GM19455 (cell line): ENCODE measurements around the gene RNF25.
A peak's percentile ranks its signal among the peaks of the same experiment; 100 is the strongest.
"Not testable (repeated sequence)": the region's sequence is repeated elsewhere in the genome, so short reads cannot be mapped to it uniquely, and the experiment has no call there.

Source experiments
- ATAC-seq: cut with Tn5 transposase; IDR thresholded peaks from one replicate; pipeline ENCODE4 v1.9.1; 2021; ENCODE audit not compliant: unreplicated experiment

Gene RNF25

DNA sequence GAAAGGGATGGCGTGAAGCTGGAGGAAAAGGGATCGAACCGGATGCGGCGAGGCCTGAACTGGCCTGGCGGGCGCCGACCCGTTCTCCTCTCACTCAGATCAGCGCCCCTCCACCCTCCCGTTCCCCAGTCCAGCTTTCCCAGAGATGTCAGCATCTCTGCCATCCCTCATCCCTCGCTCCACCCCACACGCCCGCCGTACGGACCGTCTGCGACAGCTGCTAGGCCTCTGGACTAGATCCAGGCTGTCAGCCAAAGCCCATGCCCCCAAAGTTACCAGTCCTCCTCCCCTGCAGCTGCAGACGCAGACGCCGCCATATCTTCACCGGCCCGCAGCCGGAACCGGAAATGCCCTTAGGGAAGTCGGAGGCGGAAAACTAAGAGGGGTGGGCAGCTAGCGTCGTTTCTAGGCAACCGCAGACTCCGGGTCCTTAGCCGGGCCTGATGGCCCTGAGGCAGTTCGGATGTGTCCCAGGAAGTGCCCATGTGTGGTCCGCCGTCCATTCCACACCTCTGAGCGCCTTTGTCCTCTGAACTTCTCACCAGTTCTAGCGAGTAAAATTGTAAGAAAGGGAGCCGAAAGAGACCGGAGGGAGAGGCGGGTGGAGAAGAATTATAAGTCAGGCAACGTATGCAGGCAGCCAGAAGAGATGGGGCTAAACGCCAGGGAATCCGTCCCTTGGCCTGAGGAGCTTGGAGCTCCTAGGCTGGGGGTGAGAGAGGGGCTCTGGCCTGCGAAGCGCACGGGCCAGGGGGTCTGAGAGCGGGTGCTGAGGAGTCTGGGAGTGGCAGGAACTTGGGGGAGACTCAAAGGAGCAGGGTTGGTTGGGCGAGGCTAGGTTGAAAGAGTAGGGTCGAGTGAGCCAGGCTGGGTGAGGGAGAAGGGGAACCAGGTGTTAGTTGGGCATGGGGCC, at the start of gene RNF25, which contains the start of gene STK36:
Gene RNF25, minus strand, starts transcription at position 349 of the 913 bp plus-strand sequence. Its CDS starts 32 bp downstream, at position 317.
Gene STK36, plus strand, starts transcription at position 433 of the 913 bp plus-strand sequence. CDS start 744 bp downstream, outside the sequence.
- ATAC-seq, result peak; percentile 99

- ATAC-seq, result no peak
These were observed 49.7 kb upstream of the RNF25 start for GRCh38 chr2:218721488-218721887.

DNA sequence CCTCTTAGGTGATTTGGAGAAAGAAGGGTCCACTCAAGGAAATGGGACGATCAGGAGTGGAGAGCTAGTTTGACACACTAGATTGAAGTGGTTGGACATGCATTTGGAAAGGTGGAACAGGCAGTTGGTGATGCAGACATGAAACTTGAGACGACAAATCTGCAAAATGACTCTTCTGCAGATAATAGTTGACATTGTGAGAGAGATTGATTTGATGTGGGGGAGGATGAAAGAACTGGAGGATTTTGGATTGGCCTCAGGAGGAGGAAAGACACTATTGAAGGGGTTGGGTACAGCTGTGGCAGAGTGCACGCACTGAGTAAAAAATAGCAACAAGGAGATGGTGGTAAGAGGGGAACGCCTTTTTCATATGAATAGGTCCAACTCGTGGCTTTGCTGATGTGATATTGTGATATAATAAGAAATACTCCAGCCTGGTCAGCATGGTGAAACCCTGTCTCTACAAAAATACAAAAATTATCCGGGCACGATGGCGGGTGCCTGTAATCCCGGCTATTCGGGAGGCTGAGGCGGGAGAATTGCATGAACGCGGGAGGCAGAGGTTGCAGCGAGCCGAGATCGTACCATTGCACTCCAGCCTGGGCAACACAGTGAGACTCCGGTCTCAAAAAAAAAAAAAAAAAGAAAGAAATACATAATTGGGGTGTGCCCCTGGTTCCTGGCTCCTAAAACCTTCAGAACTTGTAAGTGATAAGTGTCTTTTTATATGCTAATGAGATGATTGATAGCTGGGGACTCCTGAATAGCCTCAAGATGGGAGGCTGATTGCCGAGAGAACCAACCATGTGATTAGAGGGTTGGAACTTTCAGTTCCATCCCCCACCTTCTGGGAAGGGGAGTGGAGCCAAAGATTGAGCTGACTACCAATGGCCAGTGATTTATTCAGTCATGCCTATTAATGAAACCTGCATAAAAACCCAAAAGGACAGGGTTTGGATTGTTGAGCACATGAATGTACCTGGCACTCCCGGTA, 48.5 kb upstream of the RNF25 start:
- ATAC-seq, result no peak

DNA sequence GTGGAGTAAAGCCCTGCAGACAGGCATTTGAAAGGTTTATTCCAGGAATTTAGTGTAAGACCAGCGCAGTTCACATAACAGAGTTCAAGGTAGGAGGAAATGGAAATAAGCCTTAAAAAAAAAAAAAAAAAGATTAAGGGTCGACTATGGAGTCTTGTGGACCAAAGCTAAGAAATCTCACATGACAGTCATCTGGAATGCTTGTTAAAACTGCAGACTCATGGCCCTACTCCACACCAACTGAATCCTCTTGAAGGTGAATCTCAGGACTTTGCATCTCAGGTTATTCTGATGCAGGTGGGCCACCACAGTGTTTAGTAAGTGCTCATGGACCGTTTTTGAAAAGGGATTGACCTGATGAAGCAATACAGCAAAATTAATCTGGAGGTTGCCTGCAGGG, 47.7 kb upstream of the RNF25 start:
- ATAC-seq, result no peak

DNA sequence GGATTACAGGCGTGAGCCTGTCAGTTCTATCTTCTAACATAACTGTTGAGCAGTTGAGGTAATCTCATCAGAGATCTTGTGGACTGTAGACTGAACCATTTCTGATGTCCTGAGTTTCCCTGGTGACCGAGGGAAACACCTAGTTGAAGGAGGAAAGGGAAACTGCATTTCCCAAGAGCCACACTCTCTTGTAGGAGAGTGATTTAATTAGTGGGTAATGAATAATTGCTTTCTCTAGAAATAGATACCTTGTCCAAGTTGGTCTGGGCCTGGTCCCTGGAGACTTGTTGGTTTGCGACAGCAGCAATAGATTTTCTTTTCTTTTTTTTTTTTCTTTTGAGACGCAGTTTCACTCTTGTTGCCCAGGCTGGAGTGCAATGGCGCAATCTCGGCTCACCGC, 46.3 kb upstream of the RNF25 start:
- ATAC-seq, result no peak

GRCh38 chr2:218717262-218717661, 45.5 kb upstream of the RNF25 start:
- no peak for ATAC-seq

DNA sequence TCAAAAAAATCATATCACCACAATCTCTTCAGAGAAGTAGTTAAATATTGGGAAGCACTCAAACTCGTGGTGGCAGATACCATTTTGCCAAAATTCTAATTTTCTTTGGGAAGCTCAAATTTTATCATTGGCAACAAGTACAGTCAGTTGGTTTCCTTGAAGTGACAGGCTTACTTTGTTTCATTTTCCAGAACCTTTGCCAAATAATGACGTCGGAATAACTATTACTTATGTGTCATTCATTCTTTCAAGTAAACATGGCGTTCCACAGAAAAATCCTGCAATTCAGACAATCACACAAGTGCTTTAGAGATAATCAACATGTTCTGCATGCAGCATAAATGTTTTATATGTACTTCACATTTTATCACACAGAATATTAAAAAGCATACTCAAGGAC, 44.3 kb upstream of the RNF25 start:
- ATAC-seq, result no peak

- no peak for ATAC-seq
These were observed 42.1 kb upstream of the RNF25 start for GRCh38 chr2:218713922-218714321.

DNA sequence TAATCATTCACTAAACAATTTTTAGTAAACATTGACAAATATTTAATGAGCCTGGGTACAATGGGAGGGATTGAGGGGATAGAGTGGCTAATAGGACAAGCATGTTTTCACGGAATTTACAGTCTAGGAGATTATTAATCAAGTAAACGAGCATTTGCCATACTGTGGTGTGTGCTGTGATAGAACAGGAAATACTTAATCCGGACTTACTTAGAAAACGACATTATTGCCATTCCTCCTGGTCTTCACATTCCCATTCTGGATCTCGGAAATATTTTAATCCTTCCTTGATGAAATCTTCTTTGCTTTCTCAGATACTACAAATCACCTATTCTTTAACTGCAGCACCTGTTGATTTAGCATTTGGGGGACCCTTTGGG, 39.7 kb upstream of the RNF25 start:
- no peak for ATAC-seq

DNA sequence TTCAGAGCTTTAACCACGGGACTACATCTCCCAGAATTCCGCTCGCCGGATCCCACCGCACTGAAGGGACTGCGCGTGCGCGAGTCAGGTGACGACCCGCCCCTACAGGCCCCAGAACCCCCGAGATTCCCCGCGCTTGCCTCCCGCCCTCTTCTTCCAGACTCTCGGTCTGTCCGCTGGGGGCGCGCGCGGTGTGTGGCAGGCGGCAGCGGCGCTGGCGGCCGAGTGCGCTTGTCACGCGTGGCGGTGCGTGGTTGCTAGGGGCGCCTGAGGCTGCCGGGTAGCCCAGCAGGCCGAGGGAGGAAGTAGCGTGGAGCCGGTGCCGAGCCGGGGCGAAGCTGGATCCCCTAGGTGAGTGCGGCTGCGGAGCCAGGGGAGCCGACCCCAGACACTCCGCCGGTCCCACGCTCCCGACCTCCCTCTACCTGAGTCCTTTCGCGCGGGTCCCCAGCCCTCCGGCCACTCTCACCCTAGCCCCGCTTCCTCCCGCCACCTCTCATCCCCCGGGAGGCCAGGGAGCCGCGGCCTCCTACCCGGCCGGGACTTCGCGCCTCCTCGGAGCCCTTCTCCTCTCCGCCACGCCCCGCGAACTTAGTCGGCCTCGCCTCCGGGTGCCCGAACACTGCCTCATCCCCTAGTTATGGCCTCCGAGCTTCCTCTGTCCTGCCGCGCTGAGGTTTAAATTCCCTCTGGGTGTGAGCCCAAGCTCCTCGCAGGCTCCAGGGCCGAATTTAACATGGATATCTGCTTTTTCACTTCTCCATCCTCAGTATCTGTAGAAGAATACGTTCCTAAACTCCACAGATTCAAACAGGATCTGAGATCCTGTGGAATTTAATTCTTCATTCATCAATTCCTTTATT, 39.1 kb upstream of the RNF25 start, which contains the start of gene TTLL4:
Gene TTLL4, plus strand, starts transcription at position 149 of the 863 bp plus-strand sequence. CDS start 26,842 bp downstream, outside the sequence.
- peak; percentile 88 for ATAC-seq

DNA sequence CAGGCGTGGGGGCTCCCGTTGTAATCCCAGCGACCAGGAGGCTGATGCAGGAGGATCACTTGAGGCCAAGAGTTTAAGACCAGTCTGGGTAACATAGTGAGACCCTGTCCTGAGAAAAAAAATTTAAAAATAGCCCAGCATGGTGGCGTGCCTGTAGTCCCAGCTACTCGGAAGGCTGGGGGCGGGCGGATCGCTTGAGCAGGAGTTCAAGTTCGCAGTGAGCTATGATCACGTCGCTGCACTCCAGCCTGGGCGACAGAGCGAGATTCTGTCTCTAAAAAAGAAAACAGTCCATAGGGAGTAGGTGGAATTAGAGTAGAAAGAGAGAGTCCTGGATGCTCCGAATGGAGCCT, 38.5 kb upstream of the RNF25 start:
- no peak for ATAC-seq

DNA sequence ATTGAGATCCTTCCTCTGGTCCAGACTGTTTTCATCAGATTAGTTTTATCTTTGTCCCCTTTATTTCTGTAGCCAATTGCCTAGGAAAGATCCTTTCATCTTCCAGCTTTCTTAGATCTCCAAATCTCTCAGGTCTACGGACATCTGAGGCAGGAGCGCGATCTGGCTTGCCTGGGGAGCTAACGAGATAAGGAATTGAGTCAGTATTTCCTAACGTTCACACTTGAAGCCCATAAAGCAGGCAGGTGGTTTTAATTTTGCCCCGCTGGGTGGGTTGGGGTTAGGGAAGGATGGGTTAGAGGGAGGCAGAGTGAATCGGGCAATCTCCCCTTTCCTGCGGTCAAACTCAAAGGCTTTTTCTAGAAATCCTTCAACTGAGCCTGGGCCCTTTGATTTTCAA, 38.1 kb upstream of the RNF25 start:
- no peak for ATAC-seq

DNA sequence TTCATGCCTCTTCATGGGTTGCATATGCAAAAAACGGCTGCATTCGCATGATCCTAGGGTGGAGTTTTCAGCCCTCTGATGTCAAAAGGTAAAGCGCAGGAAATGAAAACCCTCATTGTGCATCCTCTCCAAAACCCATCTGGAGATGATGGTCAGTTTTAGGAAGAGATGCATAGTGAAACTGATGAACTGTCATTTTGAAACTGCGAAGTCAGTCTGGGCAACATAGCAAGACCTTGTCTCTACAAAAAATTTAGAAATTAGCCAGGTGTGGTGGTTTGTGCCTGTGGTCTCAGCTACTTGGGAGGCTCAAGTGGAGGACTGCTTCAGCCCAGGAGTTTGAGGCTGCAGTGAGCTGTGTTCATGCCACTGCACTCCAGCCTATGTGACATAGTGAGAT, 36.3 kb upstream of the RNF25 start:
- peak; percentile 36 for ATAC-seq

GRCh38 chr2:218703341-218703740, 31.5 kb upstream of the RNF25 start:
- ATAC-seq, result no peak

- ATAC-seq, result no peak
These were observed 30.0 kb upstream of the RNF25 start for GRCh38 chr2:218701806-218702205.

GRCh38 chr2:218698885-218699284, 27.1 kb upstream of the RNF25 start:
- no peak for ATAC-seq

- ATAC-seq, result no peak
These were observed 22.8 kb upstream of the RNF25 start for GRCh38 chr2:218694405-218695145.

DNA sequence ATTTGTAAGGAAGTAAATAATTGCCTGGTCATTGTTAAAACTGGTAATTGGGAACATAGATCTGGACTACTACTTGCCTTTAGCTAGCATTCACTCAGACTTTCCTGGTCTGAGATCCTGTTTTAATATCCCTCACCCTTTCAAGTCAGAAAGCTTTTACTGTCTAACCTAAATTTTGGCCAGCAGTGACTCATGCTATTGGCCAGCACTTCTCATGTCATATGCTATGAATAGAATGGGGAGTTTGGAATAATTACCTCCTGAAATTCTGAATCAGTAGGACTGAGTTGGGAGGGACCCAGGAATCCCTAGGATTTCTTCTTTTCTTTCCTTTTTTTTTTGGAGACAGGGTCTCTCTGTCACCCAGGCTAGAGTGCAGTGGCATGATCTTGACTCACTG, 19.4 kb upstream of the RNF25 start:
- ATAC-seq, result no peak

- ATAC-seq, result not testable (repeated sequence)
These were observed 15.7 kb upstream of the RNF25 start for GRCh38 chr2:218687400-218688060.
